Measurements from ENCODE around the gene PBRM1. TPM values are rescaled to one million over a fixed set of nuclear protein-coding genes. Genes with fewer than 3 reads are reported as not detected.

The PBRM1 gene
- total and polyA plus RNA-seq, 2 donors (not counting 1 experiment from before 2014, with no cell fraction given) = 16.8 to 85.9 TPM

- WGBS (ENCODE audit: insufficient coverage) = under 1% methylated on average over 63 of the region's 65 CpGs
- H3K4me1 ChIP-seq (ENCODE audit: control insufficient read depth in 2 of 2, insufficient read depth in 2 of 2, low read length in 2 of 2) = peaks cover 34 to 51% of the 10 kb centered on the region in 2 donors
- H3K9ac ChIP-seq (ENCODE audit: low read length) = peak within 1 kb of the TSS; percentile 94
- H3K4me3 ChIP-seq (ENCODE audit: control extremely low read depth in 1 of 5, extremely low read depth in 1 of 5, insufficient read depth in 1 of 5, low read depth in 2 of 5, low read length in 4 of 5) = peak within 1 kb of the TSS; percentile 90 to 99 (median 95)
- H3K9me3 ChIP-seq (ENCODE audit: control extremely low read depth in 1 of 3, control insufficient read depth in 2 of 3, insufficient read depth in 1 of 3, low read length in 2 of 3) = no peaks in the 10 kb centered on the region
- no peaks in the 10 kb centered on the region for H3K9me3 Mint-ChIP-seq (ENCODE audit: insufficient read depth)
- peak within 1 kb of the TSS; percentile 84 to 93 for H3K27ac ChIP-seq (ENCODE audit: low read length in 2 of 2)
- intact Hi-C loops (cut with micrococcal nuclease) = loop anchor here (1.0 to 10.0 kb wide), 9 partner anchors 81 to 1142 kb away; partner anchors contain the start of genes DUSP7, NISCH, PBRM1 and PRKCD
- no peaks in the 10 kb centered on the region for H3K27me3 Mint-ChIP-seq
- H3K27ac Mint-ChIP-seq = peak within 1 kb of the TSS; percentile 99
- H3K4me3 Mint-ChIP-seq = peak within 1 kb of the TSS; percentile 99
- ChIA-PET CTCF (interaction anchor here (1.0 to 1.2 kb wide), 2 partner anchors 64 to 91 kb away, joined by 4 to 5 read pairs; partner anchors contain the start of gene SEMA3G), POLR2A (interaction anchor here (0.6 to 1.6 kb wide), 3 partner anchors 106 to 624 kb away, joined by 3 to 4 read pairs (median 3); partner anchors contain the start of gene ALAS1)
- H3K27me3 ChIP-seq (replicated peaks in 1 of 4; ENCODE audit: control extremely low read depth in 1 of 4, control insufficient read depth in 3 of 4, insufficient read depth in 4 of 4, low read length in 3 of 4) = peaks cover 0 to 13% (median 0%) of the 10 kb centered on the region in 4 experiments
- H3K36me3 ChIP-seq (replicated peaks in 1 of 2; ENCODE audit: control extremely low read depth in 1 of 2, control insufficient read depth in 1 of 2, extremely low read depth in 1 of 2, insufficient read depth in 2 of 2, low read length in 1 of 2) = no peaks in the 10 kb centered on the region
- peak; percentile 84 for ATAC-seq (ENCODE audit: low read depth)
- TF ChIP-seq CTCF (IDR thresholded peaks at IDR 0.05) (no peak), EZH2 (IDR thresholded peaks at IDR 0.05; ENCODE audit: borderline replicate concordance, insufficient read depth, low read depth, low read length, poor library complexity, severe bottlenecking) (no peak)
- H3K4me1 Mint-ChIP-seq = peaks cover 46% of the 10 kb centered on the region
- H2AFZ ChIP-seq (ENCODE audit: insufficient read depth, low read depth, low read length, poor library complexity, severe bottlenecking) = peak within 1 kb of the TSS; percentile 79
- H3K4me2 ChIP-seq (replicated peaks; ENCODE audit: low read depth, low read length, poor library complexity, severe bottlenecking) = peak within 1 kb of the TSS; percentile 82
- peak; percentile 99 for DNase-seq
- H4K20me1 ChIP-seq (ENCODE audit: control insufficient read depth, insufficient read depth, low read length, poor library complexity, severe bottlenecking) = no peaks in the 10 kb centered on the region
- H3K79me2 ChIP-seq (ENCODE audit: control insufficient read depth, insufficient read depth, low read length) = peaks cover 31% of the 10 kb centered on the region
Measured at GRCh38 chr3:52536369-52537164, 149.1 kb downstream of the PBRM1 start, which contains the start of gene UQCC5. TSS of gene UQCC5 (plus strand) at chr3:52536605. CDS start at chr3:52536756, 151 bp downstream.
